Peyer's patch (tissue), 4 donors: Measurements from ENCODE around the gene SIKE1.
"Not testable (repeated sequence)": the region's sequence is repeated elsewhere in the genome, so short reads cannot be mapped to it uniquely, and the experiment has no call there.

ENCODE experiments used
- CTCF ChIP-seq, 6 experiments: fragments of 450-650 bp in 4 of 6; fragments of 200-600 bp in 2 of 6; sonication (generic) in 1 of 6; IDR thresholded peaks; one replicate each; pipeline ENCODE4 v1.5.1; 2017 to 2019; ENCODE audit warnings: antibody characterized with exemption in 6 of 6, mild to moderate bottlenecking in 3 of 6, moderate library complexity in 1 of 6
- POLR2A ChIP-seq, 2 donors: fragments of 450-650 bp; IDR thresholded peaks; one replicate each; pipeline ENCODE4 v1.5.1; 2017; ENCODE audit warnings: antibody characterized with exemption in 2 of 2, mild to moderate bottlenecking in 2 of 2, moderate library complexity in 2 of 2

- TF ChIP-seq CTCF, POLR2A (IDR thresholded peaks at IDR 0.05): not testable (repeated sequence)
These were observed 6.0 kb upstream of the SIKE1 start for GRCh38 chr1:114786440-114786839.
